K562 (cell line): ENCODE measurements around the gene BET1L. TPM values are rescaled to one million over a fixed set of nuclear protein-coding genes. Genes with fewer than 3 reads are reported as not detected.

Experiments
- ATAC-seq: fragments of 200-7000 bp; cut with Tn5 transposase; 3 replicates; pipeline ENCODE4 v1.9.1; 2020; ENCODE audit warnings: moderate library complexity
- BruUV-seq: library from RNA; stranded (reverse); fragments of 400-500 nt; replicated peaks from 2 replicates; lab custom pipeline; 2021; lab: Mats Ljungman, UMichigan
- CTCF ChIA-PET: fragments of 300-600 bp; formaldehyde crosslinking; extraction: SDS; loops from one replicate; lab custom pipeline; 2021; ENCODE audit warnings: low intra/inter-chr PET ratio; lab: Yijun Ruan, JAX
- POLR2A ChIA-PET: fragments of 300-600, 350-650 bp; sonication (Branson Sonifier 250); formaldehyde crosslinking; extraction: SDS; loops from one replicate; lab custom pipeline; 2021; ENCODE audit warnings: antibody characterized with exemption, inconsistent platforms; lab: Yijun Ruan, JAX
- DNase-seq, 4 experiments: peaks; one replicate each; pipeline versions ENCODE4 v3.0.0 to v3.0.0-alpha.2; 2011 to 2018; ENCODE audit warnings: low spot score in 3 of 4, mixed read lengths in 3 of 4; ENCODE audit errors: extremely low read depth in 1 of 4
- FAIRE-seq: peaks from 2 replicates; lab custom pipeline; 2011; peaks lifted over from hg19 to GRCh38; lab: Jason Lieb, UNC
- H2AFZ ChIP-seq: 2 replicates; pipeline ENCODE4 v1.6.0; 2011; ENCODE audit warnings: low read depth, low read length, control low read depth, inconsistent platforms
- H3K27ac ChIP-seq: fragments of 200-600 bp; 3 replicates; pipeline ENCODE4 v1.8.0; 2011; ENCODE audit warnings: low read depth, mild to moderate bottlenecking, control low read depth, inconsistent platforms, low read length, moderate library complexity, mixed read lengths; ENCODE audit errors: extremely low read depth
- H3K27me3 ChIP-seq, 2 experiments: fragments of 300-600 bp in 1 of 2; 2 replicates in 1 of 2; 3 replicates in 1 of 2; pipeline versions ENCODE4 v1.6.0 to v1.8.0; 2011; ENCODE audit warnings: inconsistent platforms in 2 of 2, low read length in 2 of 2, mild to moderate bottlenecking in 1 of 2, mixed read lengths in 1 of 2, moderate library complexity in 1 of 2; ENCODE audit not compliant: control insufficient read depth in 2 of 2, insufficient read depth in 2 of 2
- H3K36me3 ChIP-seq: fragments of 300-600 bp; 3 replicates; pipeline ENCODE4 v1.8.0; 2011; ENCODE audit warnings: mild to moderate bottlenecking, low read length, inconsistent platforms; ENCODE audit not compliant: control insufficient read depth, insufficient read depth
- H3K4me1 ChIP-seq, 2 experiments: fragments of 200-600 bp in 1 of 2; replicated peaks in 1 of 2; 2 replicates in 1 of 2; 3 replicates in 1 of 2; pipeline versions ENCODE4 v1.5.1 to v1.8.0; 2011; ENCODE audit warnings: inconsistent platforms in 2 of 2, low read length in 2 of 2, mild to moderate bottlenecking in 1 of 2, mixed read lengths in 1 of 2, moderate library complexity in 1 of 2; ENCODE audit not compliant: control insufficient read depth in 2 of 2, insufficient read depth in 2 of 2
- H3K4me2 ChIP-seq: 2 replicates; pipeline ENCODE4 v1.6.1; 2011; ENCODE audit warnings: low read length, control low read depth, inconsistent platforms, mixed read lengths; ENCODE audit not compliant: insufficient read depth
- H3K4me3 ChIP-seq: fragments of 200-600 bp; sonication (generic), shearing (Covaris generic); 2 replicates; pipeline ENCODE4 v1.5.1; 2016; ENCODE audit warnings: control low read depth, inconsistent platforms
- H3K79me2 ChIP-seq: fragments of 200-600 bp; 3 replicates; pipeline ENCODE4 v1.8.0; 2011; ENCODE audit warnings: low read length, inconsistent platforms; ENCODE audit not compliant: control insufficient read depth, insufficient read depth
- H3K9ac ChIP-seq, 2 experiments: 2 replicates each; pipeline versions ENCODE4 v1.6.0 to v1.6.1; 2011; ENCODE audit warnings: low read depth in 2 of 2, low read length in 2 of 2, control low read depth in 1 of 2, inconsistent platforms in 1 of 2, mild to moderate bottlenecking in 1 of 2, mixed read lengths in 1 of 2; ENCODE audit not compliant: insufficient read depth in 1 of 2
- H3K9me1 ChIP-seq: one replicate; pipeline ENCODE4 v1.6.0; 2011; ENCODE audit warnings: inconsistent platforms, mild to moderate bottlenecking, low read length, moderate library complexity; ENCODE audit not compliant: control insufficient read depth, insufficient read depth
- H3K9me3 ChIP-seq: replicated peaks from 2 replicates; pipeline ENCODE4 v1.5.1; 2011; ENCODE audit warnings: low read depth, low read length, inconsistent platforms; ENCODE audit not compliant: control insufficient read depth, insufficient read depth
- H4K20me1 ChIP-seq: replicated peaks from 2 replicates; pipeline ENCODE4 v1.6.1; 2011; ENCODE audit warnings: low read length, inconsistent platforms, mixed read lengths; ENCODE audit not compliant: control insufficient read depth, insufficient read depth
- CCNT2 ChIP-seq: IDR thresholded peaks from 2 replicates; pipeline ENCODE4 v1.6.1; 2011; ENCODE audit warnings: borderline replicate concordance, low read depth, mild to moderate bottlenecking, moderate library complexity, mixed read lengths, low read length; ENCODE audit not compliant: insufficient read length; ENCODE audit errors: extremely low read depth
- HNRNPLL ChIP-seq: fragments of 200-400 bp; formaldehyde crosslinking; IDR thresholded peaks from 2 replicates; pipeline ENCODE4 v1.6.1; 2017; ENCODE audit warnings: low read length, low read depth, mild to moderate bottlenecking; ENCODE audit not compliant: poor library complexity, severe bottlenecking
- MAFG ChIP-seq: fragments of 450-650 bp; conservative IDR thresholded peaks from 2 replicates; pipeline ENCODE4 v1.6.1; 2016; ENCODE audit warnings: missing genetic modification characterization, missing compliant biosample characterization
- MBD2 ChIP-seq: sonication (generic); IDR thresholded peaks from 2 replicates; pipeline ENCODE4 v1.6.1; 2016; ENCODE audit warnings: low read depth, borderline replicate concordance
- PHB ChIP-seq: fragments of 250-450 bp; sonication (Bioruptor Pico); IDR thresholded peaks from 2 replicates; pipeline ENCODE4 v1.5.0; 2021
- POLR2G ChIP-seq: fragments of 200-400 bp; formaldehyde crosslinking; IDR thresholded peaks from 2 replicates; pipeline ENCODE4 v1.6.1; 2017; ENCODE audit warnings: low read depth, mild to moderate bottlenecking, antibody characterized with exemption, low read length, moderate library complexity
- RBFOX2 ChIP-seq: fragments of 200-400 bp; formaldehyde crosslinking; IDR thresholded peaks from 2 replicates; pipeline ENCODE4 v1.6.1; 2017; ENCODE audit warnings: low read depth, mild to moderate bottlenecking, low read length, moderate library complexity
- SMARCA4 ChIP-seq: fragments of 450-650 bp; IDR thresholded peaks from 2 replicates; pipeline ENCODE4 v1.6.1; 2016
- TFAM ChIP-seq: fragments of 250-450 bp; sonication (Bioruptor Pico); conservative IDR thresholded peaks from 2 replicates; pipeline ENCODE4 v1.5.0; 2021; ENCODE audit warnings: mild to moderate bottlenecking, moderate library complexity
- ZFP1 ChIP-seq: fragments of 450-650 bp; formaldehyde crosslinking; IDR thresholded peaks from 2 replicates; pipeline ENCODE4 v1.4.0; 2020; ENCODE audit warnings: mild to moderate bottlenecking, mixed read lengths
- ZNF717 ChIP-seq: fragments of 250-450 bp; sonication (Bioruptor Pico); IDR thresholded peaks from 2 replicates; pipeline ENCODE4 v1.5.0; 2021
- WGBS: fragments of 100-300 bp; shearing (Covaris generic); methylation state at CpG from one replicate; pipeline ENCODE4 v1.1.6; 2016; ENCODE audit warnings: low coverage, mixed read lengths; ENCODE audit not compliant: insufficient coverage; ENCODE audit errors: missing lambda C conversion rate; 5-methylcytosine and 5-hydroxymethylcytosine counted together
- in situ Hi-C: fragments of 300-500 bp; cut with MboI; formaldehyde crosslinking; loops from 4 replicates; pipeline ENCODE4 v1.15.0; 2018; ENCODE audit warnings: inconsistent platforms, mixed read lengths
- intact Hi-C: fragments of 100-400 bp; cut with micrococcal nuclease; formaldehyde crosslinking; loops from 2 replicates; pipeline ENCODE4 v1.14.2; 2022
- polyA plus RNA-seq, 8 experiments: library from polyadenylated mRNA; depleted of rRNA in 4 of 8; stranded (reverse) in 5 of 8; unstranded in 3 of 8; fragments of >200 nt; fragmentation: Nextera tagmentation in 2 of 8; fragmentation: Illumina TruSeq in 1 of 8; extraction: Ambion mirVana in 2 of 8; extraction: Trizol in 1 of 8; gene quantifications; 2 replicates each; pipeline versions ENCODE4 v1.2.1 to v1.2.3, GENCODE V29; 2011 to 2014; ENCODE audit warnings: inconsistent platforms in 1 of 8, missing spikeins in 1 of 8
- total RNA-seq, 7 experiments: library from RNA; depleted of rRNA in 6 of 7; stranded (reverse); fragments of >200 nt in 6 of 7; fragmentation: Illumina TruSeq in 2 of 7; extraction: Trizol in 2 of 7; gene quantifications; 2 replicates each; pipeline versions ENCODE4 v1.2.1 to v1.2.3, GENCODE V29; 2011 to 2021; ENCODE audit warnings: low replicate concordance in 1 of 7

Gene BET1L
- total and polyA plus RNA-seq, 9 of the 15 experiments (the other 6 are each of a cell fraction or from before 2014, with no cell fraction given), result 9.9 to 69.1 (median 19.9) TPM

DNA sequence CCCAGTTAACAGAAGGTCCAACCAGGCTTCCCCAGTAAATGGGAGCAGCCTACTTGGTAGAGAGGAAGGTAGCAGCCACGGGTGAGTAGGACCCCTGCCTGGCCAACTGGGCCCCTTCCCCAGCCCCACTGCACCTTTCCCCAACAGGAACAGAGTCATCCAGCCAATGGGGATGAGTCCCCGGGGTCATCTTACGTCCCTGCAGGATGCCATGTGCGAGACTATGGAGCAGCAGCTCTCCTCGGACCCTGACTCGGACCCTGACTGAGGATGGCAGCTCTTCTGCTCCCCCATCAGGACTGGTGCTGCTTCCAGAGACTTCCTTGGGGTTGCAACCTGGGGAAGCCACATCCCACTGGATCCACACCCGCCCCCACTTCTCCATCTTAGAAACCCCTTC, 6.9 kb upstream of the BET1L start:
- Histone ChIP-seq H3K4me3 (no peak overlapping the region), H3K36me3 (peaks cover 84% of the 10 kb centered on the region), H2AFZ (no peak overlapping the region), H3K4me2 (no peak overlapping the region), H3K9me1 (peaks cover 10% of the 10 kb centered on the region), H4K20me1 (peaks cover 18% of the 10 kb centered on the region; the same call in 1 of the 2 replicates), H3K4me1 (peaks cover 31 to 36% of the 10 kb centered on the region in 2 experiments; a peak in 4 of 5 replicates), H3K79me2 (peaks cover 23% of the 10 kb centered on the region), H3K9ac (no peak overlapping the region), H3K27me3 (no peaks in the 10 kb centered on the region), H3K27ac (no peak overlapping the region), H3K9me3 (peaks cover 10% of the 10 kb centered on the region)
- no peak for DNase-seq
- in situ Hi-C loops, result loop anchor here (10.0 kb wide), 1 partner anchor 151 kb away; the partner anchor contains the start of gene B4GALNT4
- POLR2A ChIA-PET, result interaction anchor here (1.6 kb wide), 1 partner anchor 141 kb away, joined by 3 read pairs; no protein-coding TSS in a partner anchor
- ATAC-seq, result no peak
- no peak for FAIRE-seq
- BruUV-seq, result TSS peak; percentile 2
- CTCF ChIA-PET, result no interaction called here
- 88% methylated on average over 7 of the region's 7 CpGs for WGBS
- intact Hi-C loops, result no loop called here
- TF ChIP-seq ZNF717 (CRISPR knock-in tag) (no peak), RBFOX2 (peak; percentile 45; the same call in 1 of the 2 replicates), POLR2G (peak; percentile 47)

DNA sequence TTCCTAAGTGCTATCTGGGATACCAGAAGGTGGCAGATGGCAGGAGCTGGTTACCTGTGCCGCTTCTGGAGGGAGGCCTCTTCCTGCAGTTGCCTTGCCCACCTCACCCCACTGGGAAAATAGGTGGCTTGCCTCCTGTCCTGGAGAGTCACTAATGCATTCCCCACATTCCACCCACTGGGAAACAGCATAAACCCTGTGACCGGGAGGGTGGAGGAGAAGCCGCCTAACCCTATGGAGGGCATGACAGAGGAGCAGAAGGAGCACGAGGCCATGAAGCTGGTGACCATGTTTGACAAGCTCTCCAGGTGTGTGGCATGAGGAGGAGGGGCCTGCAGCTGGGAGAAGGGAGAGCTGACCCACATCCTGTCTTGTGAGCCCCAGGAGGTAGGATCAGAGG, 5.9 kb upstream of the BET1L start:
- H3K27me3 ChIP-seq, result no peaks in the 10 kb centered on the region
- no TSS peak for BruUV-seq
- peaks cover 31 to 32% of the 10 kb centered on the region in 2 experiments; a peak in 4 of 5 replicates for H3K4me1 ChIP-seq
- H3K27ac ChIP-seq, result no peak overlapping the region; the same call in 2 of the 3 replicates
- no peak for DNase-seq
- no peak overlapping the region for H3K4me2 ChIP-seq
- POLR2A ChIA-PET, result interaction anchor here (0.5 to 1.6 kb wide), 4 partner anchors 14 to 1233 kb away, joined by 3 to 6 read pairs (median 3); no protein-coding TSS in a partner anchor
- 87% methylated on average over 4 of the region's 4 CpGs for WGBS
- H3K79me2 ChIP-seq, result peaks cover 32% of the 10 kb centered on the region
- H3K9ac ChIP-seq, result no peak overlapping the region
- peaks cover 18% of the 10 kb centered on the region; the same call in 1 of the 2 replicates for H4K20me1 ChIP-seq
- peaks cover 10% of the 10 kb centered on the region for H3K9me1 ChIP-seq
- no peak overlapping the region for H2AFZ ChIP-seq
- H3K36me3 ChIP-seq, result peaks cover 75% of the 10 kb centered on the region
- H3K4me3 ChIP-seq, result no peak overlapping the region
- in situ Hi-C loops (loop anchor here (10.0 kb wide), 1 partner anchor 152 kb away; the partner anchor contains the start of gene B4GALNT4), intact Hi-C loops (no loop called here)
- peaks cover 4% of the 10 kb centered on the region for H3K9me3 ChIP-seq
- TF ChIP-seq TFAM (CRISPR knock-in tag) (no peak), ZFP1 (CRISPR knock-in tag) (no peak), MAFG (tag) (no peak), PHB (no peak), SMARCA4 (no peak), MBD2 (no peak), HNRNPLL (no peak), CCNT2 (no peak)
- CTCF ChIA-PET, result no interaction called here
- no peak for FAIRE-seq
- no peak for ATAC-seq
